DOHH2 (cell line): ENCODE results near the gene PRSS38.

Experiments used
- EZH2phosphoT487 ChIP-seq: fragments of 200-600 bp; sonication (generic); IDR thresholded peaks from 2 replicates; pipeline ENCODE4 v1.6.1; 2017; ENCODE audit warnings: borderline replicate concordance, mild to moderate bottlenecking, antibody characterized with exemption, low read length, moderate library complexity, mixed read lengths
- TF ChIP-seq, protein P1 (sequence below): fragments of 200-600 bp; sonication (generic); IDR thresholded peaks from one replicate; pipeline ENCODE4 v1.5.1; 2014; ENCODE audit warnings: antibody characterized with exemption, mild to moderate bottlenecking, low read depth, low read length; ENCODE audit not compliant: poor library complexity, severe bottlenecking

DNA sequence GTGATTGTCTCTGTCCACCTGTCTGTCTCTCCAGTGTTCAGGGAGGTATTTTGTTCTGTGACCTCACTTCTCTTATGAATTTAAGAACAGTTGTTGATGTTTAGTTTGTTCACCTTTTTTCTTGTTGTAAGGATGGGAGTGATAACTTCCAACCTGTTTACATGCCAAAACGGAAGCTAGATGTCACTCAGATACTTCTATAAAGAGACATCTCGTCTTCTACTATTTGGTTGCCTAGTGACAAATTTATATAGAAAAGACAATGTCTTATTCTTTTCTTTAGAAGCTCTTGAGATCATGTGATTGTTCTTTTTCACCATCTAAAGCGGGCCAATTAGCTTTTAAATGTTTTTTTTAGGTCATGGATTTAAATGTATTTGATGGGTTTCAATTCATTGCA lies 33.8 kb downstream of the PRSS38 start:
- TF ChIP-seq, protein P1, sequence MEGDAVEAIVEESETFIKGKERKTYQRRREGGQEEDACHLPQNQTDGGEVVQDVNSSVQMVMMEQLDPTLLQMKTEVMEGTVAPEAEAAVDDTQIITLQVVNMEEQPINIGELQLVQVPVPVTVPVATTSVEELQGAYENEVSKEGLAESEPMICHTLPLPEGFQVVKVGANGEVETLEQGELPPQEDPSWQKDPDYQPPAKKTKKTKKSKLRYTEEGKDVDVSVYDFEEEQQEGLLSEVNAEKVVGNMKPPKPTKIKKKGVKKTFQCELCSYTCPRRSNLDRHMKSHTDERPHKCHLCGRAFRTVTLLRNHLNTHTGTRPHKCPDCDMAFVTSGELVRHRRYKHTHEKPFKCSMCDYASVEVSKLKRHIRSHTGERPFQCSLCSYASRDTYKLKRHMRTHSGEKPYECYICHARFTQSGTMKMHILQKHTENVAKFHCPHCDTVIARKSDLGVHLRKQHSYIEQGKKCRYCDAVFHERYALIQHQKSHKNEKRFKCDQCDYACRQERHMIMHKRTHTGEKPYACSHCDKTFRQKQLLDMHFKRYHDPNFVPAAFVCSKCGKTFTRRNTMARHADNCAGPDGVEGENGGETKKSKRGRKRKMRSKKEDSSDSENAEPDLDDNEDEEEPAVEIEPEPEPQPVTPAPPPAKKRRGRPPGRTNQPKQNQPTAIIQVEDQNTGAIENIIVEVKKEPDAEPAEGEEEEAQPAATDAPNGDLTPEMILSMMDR = no peak
- no peak for TF ChIP-seq EZH2phosphoT487
